Mucosa of stomach (tissue), 1 donor: ENCODE measurements around the gene UTP11.

ENCODE experiments used
- H3K27me3 ChIP-seq: one replicate; pipeline ENCODE4 v1.7.0; 2013; ENCODE audit warnings: mild to moderate bottlenecking, low read length; ENCODE audit not compliant: control insufficient read depth, insufficient read depth
- H3K36me3 ChIP-seq: one replicate; pipeline ENCODE4 v1.7.0; 2013; ENCODE audit warnings: low read length; ENCODE audit not compliant: control insufficient read depth, insufficient read depth
- H3K4me1 ChIP-seq: one replicate; pipeline ENCODE4 v1.7.0; 2013; ENCODE audit warnings: mild to moderate bottlenecking, low read length; ENCODE audit not compliant: control insufficient read depth, insufficient read depth
- H3K4me3 ChIP-seq: one replicate; pipeline ENCODE4 v1.7.0; 2013; ENCODE audit warnings: low read length
- H3K9ac ChIP-seq: one replicate; pipeline ENCODE4 v1.7.0; 2013; ENCODE audit warnings: mild to moderate bottlenecking, low read length, moderate library complexity
- H3K9me3 ChIP-seq: one replicate; pipeline ENCODE4 v1.7.0; 2013; ENCODE audit warnings: mild to moderate bottlenecking, low read length, moderate library complexity; ENCODE audit not compliant: control insufficient read depth
- donor health status: Pancreatic carcinoma.

Gene UTP11

GRCh38 chr1:38034871-38035270 is 22.3 kb downstream of the UTP11 start:
- Histone ChIP-seq H3K27me3 (peaks cover 25% of the 10 kb centered on the region), H3K4me1 (no peaks in the 10 kb centered on the region), H3K9me3 (no peaks in the 10 kb centered on the region), H3K36me3 (no peaks in the 10 kb centered on the region), H3K9ac (no peak overlapping the region), H3K4me3 (no peak overlapping the region)

- Histone ChIP-seq H3K9ac (no peak overlapping the region), H3K36me3 (no peaks in the 10 kb centered on the region), H3K27me3 (peaks cover 35% of the 10 kb centered on the region), H3K9me3 (no peaks in the 10 kb centered on the region), H3K4me3 (no peak overlapping the region), H3K4me1 (no peaks in the 10 kb centered on the region)
Observed at GRCh38 chr1:38037221-38037939, 24.8 kb downstream of the UTP11 start.

GRCh38 chr1:38038861-38039260 is 26.3 kb downstream of the UTP11 start:
- Histone ChIP-seq H3K4me3 (no peak overlapping the region), H3K27me3 (peaks cover 49% of the 10 kb centered on the region), H3K4me1 (no peaks in the 10 kb centered on the region), H3K9me3 (no peaks in the 10 kb centered on the region), H3K36me3 (no peaks in the 10 kb centered on the region), H3K9ac (no peak overlapping the region)

- H3K4me3 ChIP-seq = no peak overlapping the region
- H3K4me1 ChIP-seq = peaks cover 5% of the 10 kb centered on the region
- no peak overlapping the region for H3K9ac ChIP-seq
- no peaks in the 10 kb centered on the region for H3K9me3 ChIP-seq
- peaks cover 56% of the 10 kb centered on the region for H3K27me3 ChIP-seq
- no peaks in the 10 kb centered on the region for H3K36me3 ChIP-seq
Observed at GRCh38 chr1:38039331-38040088, 27.0 kb downstream of the UTP11 start.

GRCh38 chr1:38041936-38042834 is 29.7 kb downstream of the UTP11 start:
- Histone ChIP-seq H3K4me3 (no peak overlapping the region), H3K27me3 (peaks cover 69% of the 10 kb centered on the region), H3K9me3 (no peaks in the 10 kb centered on the region), H3K9ac (no peak overlapping the region), H3K4me1 (peaks cover 12% of the 10 kb centered on the region), H3K36me3 (no peaks in the 10 kb centered on the region)

- Histone ChIP-seq H3K36me3 (no peaks in the 10 kb centered on the region), H3K4me3 (no peak overlapping the region), H3K9me3 (no peaks in the 10 kb centered on the region), H3K27me3 (peaks cover 79% of the 10 kb centered on the region), H3K4me1 (peaks cover 20% of the 10 kb centered on the region), H3K9ac (no peak overlapping the region)
Observed at GRCh38 chr1:38043036-38043747, 30.7 kb downstream of the UTP11 start.

- no peak overlapping the region for H3K9ac ChIP-seq
- peaks cover 85% of the 10 kb centered on the region for H3K27me3 ChIP-seq
- peaks cover 20% of the 10 kb centered on the region for H3K4me1 ChIP-seq
- no peak overlapping the region for H3K4me3 ChIP-seq
- H3K9me3 ChIP-seq = no peaks in the 10 kb centered on the region
- H3K36me3 ChIP-seq = no peaks in the 10 kb centered on the region
Observed at GRCh38 chr1:38044221-38045215, 32.0 kb downstream of the UTP11 start.

DNA sequence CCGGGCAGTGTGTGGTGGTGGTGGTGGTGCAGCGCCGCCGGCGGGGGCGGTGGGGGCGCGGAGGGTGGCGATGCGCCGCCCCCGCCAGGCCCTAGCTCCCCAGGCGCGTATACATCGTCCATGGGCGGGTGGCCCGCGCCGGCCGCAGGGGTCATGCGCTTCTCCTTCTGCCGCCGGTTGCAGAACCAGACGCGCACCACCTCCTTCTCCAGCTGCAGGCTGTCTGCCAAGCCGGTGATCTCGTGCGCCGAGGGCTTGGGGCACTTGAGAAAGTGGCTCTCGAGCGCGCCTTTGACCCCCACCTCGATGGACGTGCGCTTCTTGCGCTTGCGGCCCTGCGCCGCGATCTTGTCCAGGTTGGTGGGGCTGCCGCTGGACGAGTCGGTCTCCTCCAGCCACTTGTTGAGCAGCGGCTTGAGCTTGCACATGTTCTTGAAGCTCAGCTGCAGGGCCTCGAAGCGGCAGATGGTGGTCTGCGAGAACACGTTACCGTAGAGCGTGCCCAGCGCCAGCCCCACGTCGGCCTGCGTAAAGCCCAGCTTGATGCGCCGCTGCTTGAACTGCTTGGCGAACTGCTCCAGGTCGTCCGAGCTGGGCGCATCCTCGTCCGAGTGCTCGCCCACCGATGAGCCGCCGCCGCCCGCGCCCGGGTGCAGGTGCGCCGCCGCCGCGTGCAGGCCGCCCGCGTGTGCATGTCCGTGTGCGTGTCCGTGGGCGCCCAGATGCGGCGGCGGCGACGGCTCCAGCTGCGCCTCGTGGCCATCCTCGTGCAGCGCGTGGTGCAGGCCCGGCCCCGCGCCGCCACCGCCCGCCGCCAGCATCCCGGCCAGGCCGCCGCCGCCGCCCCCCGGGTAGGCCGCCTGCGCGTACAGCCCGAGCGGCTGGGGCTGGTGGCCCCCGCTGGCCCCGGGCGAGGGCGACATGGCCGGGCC is 33.1 kb downstream of the UTP11 start:
- H3K27me3 ChIP-seq = peaks cover 79% of the 10 kb centered on the region
- H3K9ac ChIP-seq = no peak overlapping the region
- H3K4me1 ChIP-seq = peaks cover 20% of the 10 kb centered on the region
- no peaks in the 10 kb centered on the region for H3K9me3 ChIP-seq
- no peak overlapping the region for H3K4me3 ChIP-seq
- H3K36me3 ChIP-seq = no peaks in the 10 kb centered on the region

DNA sequence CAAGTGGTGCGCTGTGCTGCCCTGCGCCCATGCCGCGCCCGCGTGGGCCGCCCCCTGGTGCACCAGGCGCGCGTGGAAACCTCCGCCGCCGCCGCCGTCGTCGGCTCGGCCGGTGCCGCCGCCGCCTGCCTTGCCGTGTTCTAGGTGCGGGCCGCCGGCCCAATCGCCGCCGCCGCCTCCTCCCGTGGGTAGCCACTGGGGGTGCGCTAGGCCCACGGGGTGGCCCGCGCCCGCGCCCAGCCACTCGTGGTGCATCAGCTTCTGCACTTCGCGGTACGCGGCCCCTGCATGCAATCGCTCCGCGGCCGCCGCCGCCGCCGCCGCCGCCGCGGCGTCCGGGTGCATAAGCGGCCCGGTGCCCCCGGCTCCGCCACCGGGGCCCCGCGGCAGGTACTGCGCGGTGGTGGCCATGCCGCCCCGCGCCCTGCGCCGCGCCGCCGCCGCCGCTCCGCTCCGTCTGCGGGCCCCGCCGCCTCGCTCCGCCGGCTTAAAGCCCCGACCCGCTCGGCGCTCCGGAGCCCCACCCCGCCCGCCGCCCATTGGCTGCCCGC is 33.9 kb downstream of the UTP11 start, which contains the start of gene POU3F1:
POU3F1 (minus strand) TSS at position 461 of the 551 bp plus-strand sequence; CDS start at position 411, 50 bp downstream.
- Histone ChIP-seq H3K9ac (peak within 1 kb of the TSS; percentile 2), H3K4me3 (peak within 1 kb of the TSS; percentile 14), H3K27me3 (peaks cover 74% of the 10 kb centered on the region), H3K36me3 (no peaks in the 10 kb centered on the region), H3K9me3 (no peaks in the 10 kb centered on the region), H3K4me1 (peaks cover 20% of the 10 kb centered on the region)
